BJ (cell line): ENCODE results near the gene WFDC13. TPM values are rescaled to one million over a fixed set of nuclear protein-coding genes. Genes with fewer than 3 reads are reported as not detected.
"Not testable (repeated sequence)": the region's sequence is repeated elsewhere in the genome, so short reads cannot be mapped to it uniquely, and the experiment has no call there.

ENCODE experiments used
- CTCF ChIA-PET: fragments of 350-600 bp; formaldehyde crosslinking; extraction: SDS; loops from one replicate; lab custom pipeline; 2021; ENCODE audit warnings: antibody characterized with exemption, inconsistent platforms; lab: Yijun Ruan, JAX
- POLR2A ChIA-PET: fragments of 300-600 bp; sonication (Branson Sonifier 250); formaldehyde crosslinking; extraction: SDS; loops from one replicate; lab custom pipeline; 2021; ENCODE audit warnings: antibody characterized with exemption; lab: Charles Lee
- DNase-seq: peaks from one replicate; pipeline ENCODE4 v3.0.0-alpha.2; 2011; ENCODE audit warnings: low read depth
- H3K27me3 ChIP-seq: 2 replicates; pipeline ENCODE4 v1.6.0; 2011; ENCODE audit warnings: low read length; ENCODE audit not compliant: control insufficient read depth, insufficient read depth
- H3K36me3 ChIP-seq: 2 replicates; pipeline ENCODE4 v1.5.1; 2011; ENCODE audit warnings: low read length; ENCODE audit not compliant: control insufficient read depth, insufficient read depth
- H3K4me3 ChIP-seq: 2 replicates; pipeline ENCODE4 v1.5.1; 2011; ENCODE audit warnings: low read depth, mild to moderate bottlenecking, control low read depth, low read length
- CTCF ChIP-seq: IDR thresholded peaks from 2 replicates; pipeline ENCODE4 v1.5.1; 2011; ENCODE audit warnings: low read depth, mild to moderate bottlenecking, control low read depth, inconsistent platforms, low read length, moderate library complexity; ENCODE audit not compliant: insufficient read depth
- polyA minus RNA-seq: library from RNA; depleted of rRNA, polyadenylated mRNA; stranded (reverse); fragments of >200 nt; gene quantifications from 2 replicates; pipeline ENCODE4 v1.2.3, GENCODE V29; 2011; rRNA and poly(A)+ RNA removed
- polyA plus RNA-seq: library from polyadenylated mRNA; depleted of rRNA; stranded (reverse); fragments of >200 nt; gene quantifications from 2 replicates; pipeline ENCODE4 v1.2.3, GENCODE V29; 2011; rRNA removed

Gene WFDC13
- polyA plus RNA-seq, result not detected in 2 replicates
- not detected in 2 replicates for polyA minus RNA-seq

- H3K36me3 ChIP-seq, result no peaks in the 10 kb centered on the region
- H3K27me3 ChIP-seq, result no peaks in the 10 kb centered on the region
- no peak for DNase-seq
- ChIA-PET CTCF (no interaction called here), POLR2A (no interaction called here)
- TF ChIP-seq CTCF, result no peak
- H3K4me3 ChIP-seq, result no peak within 1 kb of the TSS
Measured at GRCh38 chr20:45701873-45702272, at the start of gene WFDC13. WFDC13 (plus strand) TSS chr20:45702038; CDS start chr20:45702124, 86 bp downstream.

GRCh38 chr20:45657038-45657437, 44.8 kb upstream of the WFDC13 start:
- H3K4me3 ChIP-seq, DNase-seq, CTCF ChIA-PET, H3K36me3 ChIP-seq, POLR2A ChIA-PET, H3K27me3 ChIP-seq: not testable (repeated sequence)

- Histone ChIP-seq H3K4me3 (no peak within 1 kb of the TSS), H3K36me3 (no peaks in the 10 kb centered on the region), H3K27me3 (no peaks in the 10 kb centered on the region)
- no peak for TF ChIP-seq CTCF
- no peak for DNase-seq
- CTCF ChIA-PET, result interaction anchor here (0.6 kb wide), 2 partner anchors 32 to 83 kb away, joined by 3 to 4 read pairs; no protein-coding TSS in a partner anchor
- POLR2A ChIA-PET, result no interaction called here
Measured at GRCh38 chr20:45670139-45670538, 31.7 kb upstream of the WFDC13 start, which contains the start of gene WFDC11. WFDC11 (minus strand) TSS chr20:45670239; CDS start chr20:45650600, 19,639 bp downstream.

- ChIA-PET CTCF (no interaction called here), POLR2A (no interaction called here)
- TF ChIP-seq CTCF, result no peak
- Histone ChIP-seq H3K27me3 (no peaks in the 10 kb centered on the region), H3K36me3 (no peaks in the 10 kb centered on the region), H3K4me3 (no peak overlapping the region)
- no peak for DNase-seq
Measured at GRCh38 chr20:45672765-45673164, 29.1 kb upstream of the WFDC13 start.

GRCh38 chr20:45679650-45680049, 22.2 kb upstream of the WFDC13 start:
- POLR2A ChIA-PET, result no interaction called here
- no peak for DNase-seq
- Histone ChIP-seq H3K27me3 (no peaks in the 10 kb centered on the region), H3K36me3 (no peaks in the 10 kb centered on the region), H3K4me3 (no peak overlapping the region)
- CTCF ChIA-PET, result interaction anchor here (0.6 kb wide), 1 partner anchor 87 kb away, joined by 3 read pairs; no protein-coding TSS in a partner anchor
- no peak for TF ChIP-seq CTCF

GRCh38 chr20:45685896-45686295, 15.9 kb upstream of the WFDC13 start:
- CTCF ChIA-PET, result no interaction called here
- POLR2A ChIA-PET, result no interaction called here
- H3K36me3 ChIP-seq, result no peaks in the 10 kb centered on the region
- no peaks in the 10 kb centered on the region for H3K27me3 ChIP-seq
- no peak overlapping the region for H3K4me3 ChIP-seq
- TF ChIP-seq CTCF, result no peak; the same call in 1 of the 2 replicates
- DNase-seq, result no peak

GRCh38 chr20:45693346-45693745, 8.5 kb upstream of the WFDC13 start:
- POLR2A ChIA-PET, H3K27me3 ChIP-seq, H3K4me3 ChIP-seq, H3K36me3 ChIP-seq, CTCF ChIA-PET, DNase-seq: not testable (repeated sequence)
